Stomach (tissue), 9 donors: ENCODE measurements around the gene GCH1. TPM values are rescaled to one million over a fixed set of nuclear protein-coding genes. Genes with fewer than 3 reads are reported as not detected.

ENCODE experiments used
- DNase-seq, 2 donors: peaks; one replicate each; pipeline versions ENCODE4 v3.0.0 to v3.0.0-alpha.2; 2013 to 2019
- H3K27ac ChIP-seq, 5 donors: fragments of 200-600 bp in 4 of 5; sonication (generic) in 4 of 5; one replicate each; pipeline ENCODE4 v1.5.1; 2013 to 2019; ENCODE audit warnings: mild to moderate bottlenecking in 1 of 5, moderate library complexity in 1 of 5
- H3K27me3 ChIP-seq, 3 donors: fragments of 200-600 bp; sonication (generic); one replicate each; pipeline ENCODE4 v1.5.1; 2017 to 2019; ENCODE audit warnings: mixed run types in 1 of 3
- H3K36me3 ChIP-seq, 4 donors: fragments of 200-600 bp; sonication (generic); 1 replicate in 3 of 4; 2 replicates in 1 of 4; pipeline ENCODE4 v1.5.1; 2016 to 2019
- H3K4me1 ChIP-seq, 4 donors: fragments of 200-600 bp; sonication (generic); one replicate each; pipeline ENCODE4 v1.5.1; 2016 to 2019
- H3K4me3 ChIP-seq, 4 donors: fragments of 200-600 bp; sonication (generic) in 3 of 4; one replicate each; pipeline ENCODE4 v1.5.1; 2016 to 2019; ENCODE audit warnings: mild to moderate bottlenecking in 1 of 4
- H3K9me3 ChIP-seq, 4 donors: fragments of 200-600 bp; sonication (generic); one replicate each; pipeline ENCODE4 v1.5.1; 2016 to 2019
- EP300 ChIP-seq: sonication (generic); formaldehyde crosslinking; IDR thresholded peaks from one replicate; pipeline ENCODE4 v1.6.1; 2017; ENCODE audit warnings: antibody characterized with exemption
- POLR2A ChIP-seq, 4 donors: fragments of 450-650 bp; IDR thresholded peaks; one replicate each; pipeline ENCODE4 v1.6.1; 2016; ENCODE audit warnings: antibody characterized with exemption in 4 of 4, control low read depth in 2 of 4, mild to moderate bottlenecking in 1 of 4, moderate library complexity in 1 of 4
- POLR2AphosphoS5 ChIP-seq, 3 donors: sonication (generic); formaldehyde crosslinking; IDR thresholded peaks; one replicate each; pipeline ENCODE4 v1.6.1; 2016; ENCODE audit warnings: antibody characterized with exemption in 3 of 3
- WGBS, 5 donors: extraction: QIAGEN DNeasy Blood & Tissue Kit in 3 of 5; methylation state at CpG; one replicate each; pipeline versions ENCODE4 v1.1.5 to v1.1.7; 2013 to 2018; 5-methylcytosine and 5-hydroxymethylcytosine counted together
- intact Hi-C: fragments of 100-400 bp; cut with DNase I; formaldehyde crosslinking; loops from one replicate; pipeline ENCODE4 v1.15.1; 2023; ENCODE audit warnings: low total_unique reads
- polyA plus RNA-seq, 3 donors: library from polyadenylated mRNA; stranded (reverse); fragments of 200-250 nt; gene quantifications; one replicate each; pipeline ENCODE4 v1.2.3, GENCODE V29; 2013
- total RNA-seq, 5 donors: library from RNA; depleted of rRNA; stranded (reverse); fragments of >200 nt; gene quantifications; one replicate each; pipeline versions ENCODE4 v1.1.0 to v1.2.3, GENCODE V29; 2014 to 2016
- TF ChIP-seq, protein P1 (sequence below), 7 experiments: fragments of 450-650 bp in 4 of 7; fragments of 200-600 bp in 3 of 7; sonication (generic) in 3 of 7; IDR thresholded peaks; one replicate each; pipeline ENCODE4 v1.5.1; 2016 to 2019; ENCODE audit warnings: antibody characterized with exemption in 7 of 7, control low read depth in 2 of 7, mild to moderate bottlenecking in 1 of 7
- donor health status: healthy with polysubstance abuse.
- donor health status: Bipolar disorder and iron deficiency.
- donor health status: healthy.

Gene GCH1
- total and polyA plus RNA-seq, 8 donors = 0.58 to 52.1 (median 10.4) TPM

- Histone ChIP-seq H3K4me1 (no peaks in the 10 kb centered on the region), H3K36me3 (no peaks in the 10 kb centered on the region), H3K27me3 (no peaks in the 10 kb centered on the region), H3K9me3 (no peaks in the 10 kb centered on the region), H3K4me3 (no peak overlapping the region), H3K27ac (no peak overlapping the region)
- DNase-seq = no peak
- 68 to 77% (median 76%) methylated on average over 1 of the region's 1 CpG for WGBS, 5 donors
- intact Hi-C loops = no loop called here
- TF ChIP-seq, protein P1, sequence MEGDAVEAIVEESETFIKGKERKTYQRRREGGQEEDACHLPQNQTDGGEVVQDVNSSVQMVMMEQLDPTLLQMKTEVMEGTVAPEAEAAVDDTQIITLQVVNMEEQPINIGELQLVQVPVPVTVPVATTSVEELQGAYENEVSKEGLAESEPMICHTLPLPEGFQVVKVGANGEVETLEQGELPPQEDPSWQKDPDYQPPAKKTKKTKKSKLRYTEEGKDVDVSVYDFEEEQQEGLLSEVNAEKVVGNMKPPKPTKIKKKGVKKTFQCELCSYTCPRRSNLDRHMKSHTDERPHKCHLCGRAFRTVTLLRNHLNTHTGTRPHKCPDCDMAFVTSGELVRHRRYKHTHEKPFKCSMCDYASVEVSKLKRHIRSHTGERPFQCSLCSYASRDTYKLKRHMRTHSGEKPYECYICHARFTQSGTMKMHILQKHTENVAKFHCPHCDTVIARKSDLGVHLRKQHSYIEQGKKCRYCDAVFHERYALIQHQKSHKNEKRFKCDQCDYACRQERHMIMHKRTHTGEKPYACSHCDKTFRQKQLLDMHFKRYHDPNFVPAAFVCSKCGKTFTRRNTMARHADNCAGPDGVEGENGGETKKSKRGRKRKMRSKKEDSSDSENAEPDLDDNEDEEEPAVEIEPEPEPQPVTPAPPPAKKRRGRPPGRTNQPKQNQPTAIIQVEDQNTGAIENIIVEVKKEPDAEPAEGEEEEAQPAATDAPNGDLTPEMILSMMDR (IDR thresholded peaks at IDR 0.05) = no peak
- no peak for TF ChIP-seq POLR2AphosphoS5 (IDR thresholded peaks at IDR 0.05)
- TF ChIP-seq POLR2A (IDR thresholded peaks at IDR 0.05) = no peak
- no peak for TF ChIP-seq EP300
Observed at GRCh38 chr14:54933006-54933405, 30.4 kb upstream of the GCH1 start.

- DNase-seq = no peak
- no peak overlapping the region for H3K4me3 ChIP-seq
- H3K27ac ChIP-seq = no peak overlapping the region
- TF ChIP-seq POLR2AphosphoS5 (IDR thresholded peaks at IDR 0.05) (no peak), EP300 (no peak), POLR2A (IDR thresholded peaks at IDR 0.05) (no peak)
- TF ChIP-seq, protein P1 (IDR thresholded peaks at IDR 0.05) = no peak
- intact Hi-C loops = no loop called here
- H3K9me3 ChIP-seq = no peaks in the 10 kb centered on the region
- no peaks in the 10 kb centered on the region for H3K27me3 ChIP-seq
- H3K36me3 ChIP-seq = no peaks in the 10 kb centered on the region
- no peaks in the 10 kb centered on the region for H3K4me1 ChIP-seq
- WGBS, 5 donors = 94 to 98% (median 97%) methylated on average over 3 of the region's 3 CpGs
Observed at GRCh38 chr14:54931598-54932340, 29.1 kb upstream of the GCH1 start.

GRCh38 chr14:54931101-54931500 lies 28.5 kb upstream of the GCH1 start:
- WGBS, 5 donors = 93 to 100% (median 97%) methylated on average over 1 of the region's 1 CpG

DNA sequence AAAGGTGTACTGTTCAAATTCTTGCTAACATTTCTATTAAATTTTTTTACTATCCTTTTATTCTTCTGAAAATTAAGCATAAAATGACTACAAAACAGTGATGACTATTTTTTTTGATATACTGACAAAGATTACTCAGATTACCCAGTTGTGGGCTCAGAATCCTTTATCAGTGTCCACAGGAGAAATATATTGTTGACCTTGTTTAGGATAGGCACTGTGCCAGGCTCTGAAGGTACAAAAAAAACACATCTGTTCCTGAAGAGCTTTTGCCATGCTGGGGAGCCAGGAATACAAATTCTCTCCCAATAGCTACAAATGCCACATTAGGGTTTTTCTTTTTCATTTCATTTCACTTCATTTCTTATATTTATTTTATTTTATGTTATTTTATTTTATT lies 26.9 kb upstream of the GCH1 start:
- Histone ChIP-seq H3K27me3 (no peaks in the 10 kb centered on the region), H3K9me3 (no peaks in the 10 kb centered on the region), H3K4me1 (no peaks in the 10 kb centered on the region), H3K36me3 (no peaks in the 10 kb centered on the region), H3K4me3 (no peak overlapping the region), H3K27ac (no peak overlapping the region)
- intact Hi-C loops = no loop called here
- no peak for TF ChIP-seq EP300
- no peak for TF ChIP-seq POLR2AphosphoS5 (IDR thresholded peaks at IDR 0.05)
- TF ChIP-seq POLR2A (IDR thresholded peaks at IDR 0.05) = no peak
- TF ChIP-seq, protein P1 (IDR thresholded peaks at IDR 0.05) = no peak
- DNase-seq = no peak

More at GRCh38 chr14:54931101-54931500, 28.5 kb upstream of the GCH1 start:
- TF ChIP-seq, protein P1 (IDR thresholded peaks at IDR 0.05) = no peak
- no peak for TF ChIP-seq POLR2A (IDR thresholded peaks at IDR 0.05)
- TF ChIP-seq POLR2AphosphoS5 (IDR thresholded peaks at IDR 0.05) = no peak
- TF ChIP-seq EP300 = no peak
- intact Hi-C loops = no loop called here
- Histone ChIP-seq H3K27me3 (no peaks in the 10 kb centered on the region), H3K9me3 (no peaks in the 10 kb centered on the region), H3K27ac (no peak overlapping the region), H3K4me3 (no peak overlapping the region), H3K36me3 (no peaks in the 10 kb centered on the region), H3K4me1 (no peaks in the 10 kb centered on the region)
- DNase-seq = no peak
